HAP-1 (cell line): Measurements from ENCODE around the gene PPP2R3C.
"Not testable (repeated sequence)": the region's sequence is repeated elsewhere in the genome, so short reads cannot be mapped to it uniquely, and the experiment has no call there.

ENCODE experiments used
- DNase-seq, 2 experiments: peaks; one replicate each; pipeline ENCODE4 v3.0.0-alpha.2; 2016 to 2020; ENCODE audit warnings: low spot score in 2 of 2
- H3K27me3 ChIP-seq: fragments of 250-450 bp; sonication (Bioruptor Pico); 2 replicates; pipeline ENCODE4 v1.5.1; 2020; ENCODE audit warnings: low read depth, mild to moderate bottlenecking, moderate library complexity
- H3K36me3 ChIP-seq: fragments of 250-450 bp; sonication (Bioruptor Pico); replicated peaks from 2 replicates; pipeline ENCODE4 v1.5.1; 2020; ENCODE audit warnings: mild to moderate bottlenecking
- H3K4me1 ChIP-seq: fragments of 250-450 bp; sonication (Bioruptor Pico); 2 replicates; pipeline ENCODE4 v1.5.1; 2020; ENCODE audit warnings: mild to moderate bottlenecking
- H3K4me3 ChIP-seq: fragments of 250-450 bp; sonication (Bioruptor Pico); 2 replicates; pipeline ENCODE4 v1.5.1; 2020; ENCODE audit warnings: mild to moderate bottlenecking, moderate library complexity
- H3K9me3 ChIP-seq: fragments of 250-450 bp; sonication (Bioruptor Pico); 2 replicates; pipeline ENCODE4 v1.5.1; 2020; ENCODE audit warnings: mild to moderate bottlenecking, moderate library complexity
- in situ Hi-C: fragments of 300-500 bp; cut with MboI; formaldehyde crosslinking; loops from 3 replicates; pipeline ENCODE4 v1.14.3; 2020; ENCODE audit warnings: low sequenced_read_pairs, inconsistent platforms, mixed read lengths

PPP2R3C gene

GRCh38 chr14:35116242-35116641 is 5.5 kb downstream of the PPP2R3C start:
- Histone ChIP-seq H3K4me3 (no peak overlapping the region), H3K4me1 (peaks cover 6% of the 10 kb centered on the region), H3K27me3 (no peaks in the 10 kb centered on the region), H3K9me3 (peaks cover 6% of the 10 kb centered on the region), H3K36me3 (peaks cover 19% of the 10 kb centered on the region)
- no peak for DNase-seq
- in situ Hi-C loops, result no loop called here

GRCh38 chr14:35114036-35114435 is 7.8 kb downstream of the PPP2R3C start:
- in situ Hi-C loops, result no loop called here
- H3K9me3 ChIP-seq, result peaks cover 6% of the 10 kb centered on the region
- peaks cover 34% of the 10 kb centered on the region for H3K36me3 ChIP-seq

GRCh38 chr14:35113308-35113950 is 8.4 kb downstream of the PPP2R3C start:
- Histone ChIP-seq H3K27me3 (no peaks in the 10 kb centered on the region), H3K9me3 (peaks cover 6% of the 10 kb centered on the region), H3K4me3 (no peak overlapping the region), H3K4me1 (peaks cover 6% of the 10 kb centered on the region), H3K36me3 (peaks cover 34% of the 10 kb centered on the region)
- in situ Hi-C loops, result no loop called here
- no peak for DNase-seq

More at GRCh38 chr14:35114036-35114435, 7.8 kb downstream of the PPP2R3C start:
- Histone ChIP-seq H3K4me1 (peaks cover 6% of the 10 kb centered on the region), H3K27me3 (no peaks in the 10 kb centered on the region), H3K4me3 (no peak overlapping the region)
- DNase-seq, result no peak

GRCh38 chr14:35112641-35113040 is 9.1 kb downstream of the PPP2R3C start:
- Histone ChIP-seq H3K4me1 (peaks cover 4% of the 10 kb centered on the region), H3K27me3 (no peaks in the 10 kb centered on the region), H3K4me3 (no peak overlapping the region), H3K36me3 (peaks cover 34% of the 10 kb centered on the region), H3K9me3 (peaks cover 6% of the 10 kb centered on the region)
- DNase-seq, result peak in 1 of 2 experiments; percentile 14
- in situ Hi-C loops, result no loop called here

GRCh38 chr14:35107866-35108265 is 13.9 kb downstream of the PPP2R3C start:
- DNase-seq, result no peak
- Histone ChIP-seq H3K36me3 (peaks cover 31% of the 10 kb centered on the region), H3K9me3 (peaks cover 6% of the 10 kb centered on the region), H3K4me3 (no peak overlapping the region), H3K27me3 (no peaks in the 10 kb centered on the region), H3K4me1 (peaks cover 1% of the 10 kb centered on the region)
- in situ Hi-C loops, result no loop called here

- H3K4me1 ChIP-seq, in situ Hi-C loops, H3K27me3 ChIP-seq, H3K4me3 ChIP-seq, H3K9me3 ChIP-seq, DNase-seq: not testable (repeated sequence)
- peaks cover 14% of the 10 kb centered on the region for H3K36me3 ChIP-seq
These were observed 27.1 kb downstream of the PPP2R3C start for GRCh38 chr14:35094645-35095044.

GRCh38 chr14:35088514-35088913 is 33.3 kb downstream of the PPP2R3C start:
- Histone ChIP-seq H3K4me3 (no peak overlapping the region), H3K9me3 (no peaks in the 10 kb centered on the region), H3K4me1 (no peaks in the 10 kb centered on the region), H3K36me3 (peaks cover 16% of the 10 kb centered on the region), H3K27me3 (no peaks in the 10 kb centered on the region)
- DNase-seq, result no peak
- in situ Hi-C loops, result no loop called here

- no peaks in the 10 kb centered on the region for H3K4me1 ChIP-seq
- H3K9me3 ChIP-seq, result no peaks in the 10 kb centered on the region
- in situ Hi-C loops, result no loop called here
- no peaks in the 10 kb centered on the region for H3K27me3 ChIP-seq
- H3K36me3 ChIP-seq, result peaks cover 17% of the 10 kb centered on the region
- H3K4me3 ChIP-seq, result no peak overlapping the region
- DNase-seq, result no peak
These were observed 36.3 kb downstream of the PPP2R3C start for GRCh38 chr14:35085441-35085840.

- Histone ChIP-seq H3K27me3 (no peaks in the 10 kb centered on the region), H3K9me3 (no peaks in the 10 kb centered on the region), H3K36me3 (peaks cover 17% of the 10 kb centered on the region), H3K4me3 (no peak overlapping the region), H3K4me1 (no peaks in the 10 kb centered on the region)
- in situ Hi-C loops, result no loop called here
- DNase-seq, result no peak
These were observed 38.1 kb downstream of the PPP2R3C start for GRCh38 chr14:35083530-35084150.

GRCh38 chr14:35079742-35080141 is 42.0 kb downstream of the PPP2R3C start:
- in situ Hi-C loops, result no loop called here
- H3K9me3 ChIP-seq, result no peaks in the 10 kb centered on the region
- peaks cover 10% of the 10 kb centered on the region for H3K36me3 ChIP-seq
- DNase-seq, result no peak
- no peaks in the 10 kb centered on the region for H3K27me3 ChIP-seq
- no peak overlapping the region for H3K4me3 ChIP-seq
- H3K4me1 ChIP-seq, result no peaks in the 10 kb centered on the region

- no peaks in the 10 kb centered on the region for H3K27me3 ChIP-seq
- H3K4me3 ChIP-seq, result no peak overlapping the region
- H3K9me3 ChIP-seq, result no peaks in the 10 kb centered on the region
- peaks cover 10% of the 10 kb centered on the region for H3K36me3 ChIP-seq
- in situ Hi-C loops, result no loop called here
- no peak for DNase-seq
- no peaks in the 10 kb centered on the region for H3K4me1 ChIP-seq
These were observed 43.7 kb downstream of the PPP2R3C start for GRCh38 chr14:35078082-35078481.

GRCh38 chr14:35073486-35073885 is 48.3 kb downstream of the PPP2R3C start:
- H3K27me3 ChIP-seq, result no peaks in the 10 kb centered on the region

GRCh38 chr14:35072226-35072625 is 49.6 kb downstream of the PPP2R3C start:
- Histone ChIP-seq H3K36me3 (peaks cover 10% of the 10 kb centered on the region; the same call in 1 of the 2 replicates), H3K4me1 (no peaks in the 10 kb centered on the region), H3K9me3 (no peaks in the 10 kb centered on the region), H3K27me3 (no peaks in the 10 kb centered on the region), H3K4me3 (no peak overlapping the region)
- no peak for DNase-seq
- in situ Hi-C loops, result no loop called here

More at GRCh38 chr14:35073486-35073885, 48.3 kb downstream of the PPP2R3C start:
- Histone ChIP-seq H3K9me3 (no peaks in the 10 kb centered on the region), H3K36me3 (peaks cover 9% of the 10 kb centered on the region; the same call in 1 of the 2 replicates), H3K4me3 (no peak overlapping the region), H3K4me1 (no peaks in the 10 kb centered on the region)
- DNase-seq, result no peak
- in situ Hi-C loops, result no loop called here

GRCh38 chr14:35068238-35069012 is 53.4 kb downstream of the PPP2R3C start:
- Histone ChIP-seq H3K27me3 (no peaks in the 10 kb centered on the region), H3K36me3 (peaks cover 6% of the 10 kb centered on the region; the same call in 1 of the 2 replicates), H3K4me3 (no peak overlapping the region), H3K4me1 (no peaks in the 10 kb centered on the region), H3K9me3 (no peaks in the 10 kb centered on the region)
- no peak for DNase-seq
- in situ Hi-C loops, result no loop called here
